ENCODE data around the gene SOBP. TPM values are rescaled to one million over a fixed set of nuclear protein-coding genes. Genes with fewer than 3 reads are reported as not detected.

SOBP gene
- total RNA-seq, 4 donors from 2014 or later, result 6.0 to 18.4 (median 6.7) TPM

- WGBS, 2 donors, result 76 to 85% methylated on average over 2 of the region's 2 CpGs
- H3K4me3 ChIP-seq, result no peak overlapping the region
- H3K36me3 ChIP-seq, result peaks cover 0 to 5% (median 0%) of the 10 kb centered on the region in 3 donors
- no peak overlapping the region for H3K27ac ChIP-seq
- no peaks in the 10 kb centered on the region for H3K27me3 ChIP-seq
- no peak for DNase-seq (ENCODE audit: low spot score in 2 of 2)
- TF ChIP-seq POLR2A (IDR thresholded peaks at IDR 0.05) (no peak), CTCF (IDR thresholded peaks at IDR 0.05) (no peak), EP300 (IDR thresholded peaks at IDR 0.05) (no peak)
- peaks cover 0 to 10% (median 2%) of the 10 kb centered on the region in 4 donors for H3K4me1 ChIP-seq
- H3K9me3 ChIP-seq, result peaks cover 0 to 4% (median 0%) of the 10 kb centered on the region in 4 donors
Measured at GRCh38 chr6:107655864-107656263, 165.9 kb downstream of the SOBP start.

GRCh38 chr6:107656401-107656800, 166.5 kb downstream of the SOBP start:
- WGBS, 2 donors, result 33 to 48% methylated on average over 1 of the region's 1 CpG
- Histone ChIP-seq H3K4me3 (no peak overlapping the region), H3K9me3 (peaks cover 0 to 4% (median 0%) of the 10 kb centered on the region in 4 donors), H3K27me3 (no peaks in the 10 kb centered on the region), H3K27ac (no peak overlapping the region), H3K36me3 (peaks cover 0 to 5% (median 0%) of the 10 kb centered on the region in 3 donors), H3K4me1 (peaks cover 0 to 10% (median 2%) of the 10 kb centered on the region in 4 donors)
- TF ChIP-seq POLR2A (IDR thresholded peaks at IDR 0.05) (no peak), CTCF (IDR thresholded peaks at IDR 0.05) (no peak), EP300 (IDR thresholded peaks at IDR 0.05) (no peak)
- no peak for DNase-seq (ENCODE audit: low spot score in 2 of 2)

- no peak overlapping the region for H3K27ac ChIP-seq
Measured at GRCh38 chr6:107656883-107657282, 167.0 kb downstream of the SOBP start.

GRCh38 chr6:107657373-107657754, 167.4 kb downstream of the SOBP start:
- Histone ChIP-seq H3K4me3 (no peak overlapping the region), H3K27me3 (no peaks in the 10 kb centered on the region), H3K27ac (no peak overlapping the region), H3K36me3 (peaks cover 0 to 5% (median 0%) of the 10 kb centered on the region in 3 donors), H3K9me3 (no peaks in the 10 kb centered on the region), H3K4me1 (peaks cover 0 to 10% (median 2%) of the 10 kb centered on the region in 4 donors)
- DNase-seq (ENCODE audit: low spot score in 2 of 2), result no peak
- 81 to 84% methylated on average over 3 of the region's 3 CpGs for WGBS, 2 donors
- TF ChIP-seq POLR2A (IDR thresholded peaks at IDR 0.05) (no peak), CTCF (IDR thresholded peaks at IDR 0.05) (no peak), EP300 (IDR thresholded peaks at IDR 0.05) (no peak)

More at GRCh38 chr6:107656883-107657282, 167.0 kb downstream of the SOBP start:
- no peak for TF ChIP-seq EP300 (IDR thresholded peaks at IDR 0.05)
- TF ChIP-seq POLR2A (IDR thresholded peaks at IDR 0.05), result no peak
- TF ChIP-seq CTCF (IDR thresholded peaks at IDR 0.05), result no peak
- H3K4me1 ChIP-seq, result peaks cover 0 to 10% (median 2%) of the 10 kb centered on the region in 4 donors
- DNase-seq (ENCODE audit: low spot score in 2 of 2), result no peak
- H3K36me3 ChIP-seq, result peaks cover 0 to 5% (median 0%) of the 10 kb centered on the region in 3 donors
- 79 to 91% methylated on average over 7 to 8 of the region's 8 CpGs for WGBS, 2 donors
- no peaks in the 10 kb centered on the region for H3K9me3 ChIP-seq
- no peaks in the 10 kb centered on the region for H3K27me3 ChIP-seq
- H3K4me3 ChIP-seq, result no peak overlapping the region

- peak in 1 of 2 donors; percentile 23 for DNase-seq (ENCODE audit: low spot score in 2 of 2)
- Histone ChIP-seq H3K27me3 (no peaks in the 10 kb centered on the region), H3K4me1 (peaks cover 0 to 10% (median 2%) of the 10 kb centered on the region in 4 donors), H3K4me3 (no peak overlapping the region), H3K36me3 (peaks cover 0 to 5% (median 0%) of the 10 kb centered on the region in 3 donors), H3K27ac (peak overlapping the region in 1 of 4 donors; percentile 72), H3K9me3 (no peaks in the 10 kb centered on the region)
- 50 to 57% methylated on average over 17 of the region's 17 CpGs for WGBS, 2 donors
- TF ChIP-seq CTCF (IDR thresholded peaks at IDR 0.05) (no peak), EP300 (IDR thresholded peaks at IDR 0.05) (no peak), POLR2A (IDR thresholded peaks at IDR 0.05) (no peak)
Measured at GRCh38 chr6:107657755-107658461, 168.0 kb downstream of the SOBP start.

Data from tibial nerve (tissue), 4 donors.